C4-2B (cell line): Measurements from ENCODE around the gene CLSTN1.

Source experiments
- CTCF ChIP-seq: fragments of 450-650 bp; conservative IDR thresholded peaks from 2 replicates; pipeline ENCODE4 v1.5.1; 2017; ENCODE audit warnings: mild to moderate bottlenecking
- ZFX ChIP-seq: fragments of 450-650 bp; IDR thresholded peaks from 2 replicates; pipeline ENCODE4 v1.6.1; 2017

GRCh38 chr1:9816199-9816598 lies 7.6 kb downstream of the CLSTN1 start:
- TF ChIP-seq CTCF (no peak), ZFX (no peak)
